SJSA1 (cell line): ENCODE measurements around the gene AHDC1. TPM values are rescaled to one million over a fixed set of nuclear protein-coding genes. Genes with fewer than 3 reads are reported as not detected.
A peak's percentile ranks its signal among the peaks of the same experiment; 100 is the strongest.
"Not testable (repeated sequence)": the region's sequence is repeated elsewhere in the genome, so short reads cannot be mapped to it uniquely, and the experiment has no call there.

Experiments used
- DNase-seq, 2 experiments: peaks; one replicate each; pipeline ENCODE4 v3.0.0-alpha.2; 2015 to 2020; ENCODE audit warnings: low spot score in 2 of 2, low read depth in 1 of 2
- H3K27ac ChIP-seq: fragments of 250-450 bp; sonication (Bioruptor Pico); 2 replicates; pipeline ENCODE4 v1.5.1; 2020; ENCODE audit warnings: mild to moderate bottlenecking, moderate library complexity
- H3K27me3 ChIP-seq: fragments of 250-450 bp; sonication (Bioruptor Pico); replicated peaks from 2 replicates; pipeline ENCODE4 v1.5.1; 2020; ENCODE audit warnings: mild to moderate bottlenecking, moderate library complexity
- H3K36me3 ChIP-seq: fragments of 250-450 bp; sonication (Bioruptor Pico); 2 replicates; pipeline ENCODE4 v1.5.1; 2020; ENCODE audit warnings: mild to moderate bottlenecking
- H3K4me1 ChIP-seq: fragments of 250-450 bp; sonication (Bioruptor Pico); replicated peaks from 2 replicates; pipeline ENCODE4 v1.6.1; 2021; ENCODE audit warnings: mild to moderate bottlenecking
- H3K4me3 ChIP-seq: fragments of 250-450 bp; sonication (Bioruptor Pico); 2 replicates; pipeline ENCODE4 v1.5.1; 2020; ENCODE audit warnings: mild to moderate bottlenecking
- H3K9me3 ChIP-seq: fragments of 250-450 bp; sonication (Bioruptor Pico); replicated peaks from 2 replicates; pipeline ENCODE4 v1.5.1; 2020; ENCODE audit warnings: mild to moderate bottlenecking
- total RNA-seq: library from RNA; depleted of rRNA; stranded (reverse); fragments of >200 nt; shearing (Covaris generic); gene quantifications from 2 replicates; pipeline ENCODE4 v1.2.3, GENCODE V29; 2014

The AHDC1 gene
- total RNA-seq, 1 experiment from 2014 or later: 2.9 TPM

GRCh38 chr1:27539901-27540861 lies 63.8 kb downstream of the AHDC1 start:
- Histone ChIP-seq H3K27me3 (no peaks in the 10 kb centered on the region), H3K4me1 (peaks cover 64% of the 10 kb centered on the region), H3K27ac (peak overlapping the region; percentile 79), H3K36me3 (peaks cover 29% of the 10 kb centered on the region), H3K9me3 (no peaks in the 10 kb centered on the region), H3K4me3 (no peak overlapping the region)
- DNase-seq: peak; percentile 95 to 96

- H3K27ac ChIP-seq: peak overlapping the region; percentile 79
- H3K4me3 ChIP-seq: no peak overlapping the region
- peak; percentile 75 to 85 for DNase-seq
- no peaks in the 10 kb centered on the region for H3K27me3 ChIP-seq
- H3K4me1 ChIP-seq: peaks cover 56% of the 10 kb centered on the region
- peaks cover 27% of the 10 kb centered on the region for H3K36me3 ChIP-seq
- no peaks in the 10 kb centered on the region for H3K9me3 ChIP-seq
Measured at GRCh38 chr1:27538793-27539192, 65.2 kb downstream of the AHDC1 start.

GRCh38 chr1:27538305-27538676 lies 65.7 kb downstream of the AHDC1 start:
- not testable (repeated sequence) for DNase-seq, H3K9me3 ChIP-seq, H3K27me3 ChIP-seq, H3K4me3 ChIP-seq
- H3K27ac ChIP-seq: peak overlapping the region; percentile 79
- peaks cover 56% of the 10 kb centered on the region for H3K4me1 ChIP-seq
- H3K36me3 ChIP-seq: peaks cover 29% of the 10 kb centered on the region

GRCh38 chr1:27536767-27537166 lies 67.2 kb downstream of the AHDC1 start:
- H3K36me3 ChIP-seq: peaks cover 14% of the 10 kb centered on the region
- no peaks in the 10 kb centered on the region for H3K27me3 ChIP-seq
- H3K4me1 ChIP-seq: peaks cover 41% of the 10 kb centered on the region
- H3K27ac ChIP-seq: 0 out of 2 replicates have a peak overlapping the region, but pooled peaks have one; percentile 11
- no peak overlapping the region for H3K4me3 ChIP-seq
- DNase-seq: no peak
- H3K9me3 ChIP-seq: no peaks in the 10 kb centered on the region

- Histone ChIP-seq H3K27me3 (no peaks in the 10 kb centered on the region), H3K9me3 (no peaks in the 10 kb centered on the region), H3K27ac (no peak overlapping the region), H3K4me3 (no peak overlapping the region), H3K4me1 (peaks cover 40% of the 10 kb centered on the region), H3K36me3 (peaks cover 14% of the 10 kb centered on the region)
- no peak for DNase-seq
Measured at GRCh38 chr1:27536010-27536757, 67.8 kb downstream of the AHDC1 start.

- H3K9me3 ChIP-seq: no peaks in the 10 kb centered on the region
- H3K36me3 ChIP-seq: peaks cover 14% of the 10 kb centered on the region
- no peak overlapping the region for H3K27ac ChIP-seq
- peaks cover 36% of the 10 kb centered on the region for H3K4me1 ChIP-seq
- no peak for DNase-seq
- no peak overlapping the region for H3K4me3 ChIP-seq
- H3K27me3 ChIP-seq: no peaks in the 10 kb centered on the region
Measured at GRCh38 chr1:27535386-27535785, 68.6 kb downstream of the AHDC1 start.

GRCh38 chr1:27531959-27532685 lies 71.8 kb downstream of the AHDC1 start:
- H3K27ac ChIP-seq: no peak overlapping the region
- H3K4me3 ChIP-seq: no peak overlapping the region
- peaks cover 10% of the 10 kb centered on the region for H3K4me1 ChIP-seq
- no peaks in the 10 kb centered on the region for H3K27me3 ChIP-seq
- no peaks in the 10 kb centered on the region for H3K9me3 ChIP-seq
- DNase-seq: no peak
- peaks cover 5% of the 10 kb centered on the region for H3K36me3 ChIP-seq

- Histone ChIP-seq H3K27me3 (no peaks in the 10 kb centered on the region), H3K36me3 (peaks cover 3% of the 10 kb centered on the region), H3K4me3 (no peak overlapping the region), H3K27ac (no peak overlapping the region), H3K4me1 (peaks cover 7% of the 10 kb centered on the region), H3K9me3 (no peaks in the 10 kb centered on the region)
- no peak for DNase-seq
Measured at GRCh38 chr1:27530192-27530591, 73.8 kb downstream of the AHDC1 start.

GRCh38 chr1:27529704-27530018 lies 74.3 kb downstream of the AHDC1 start:
- H3K27me3 ChIP-seq: no peaks in the 10 kb centered on the region

GRCh38 chr1:27528818-27529703 lies 74.9 kb downstream of the AHDC1 start:
- DNase-seq: no peak
- Histone ChIP-seq H3K4me1 (peaks cover 7% of the 10 kb centered on the region), H3K27me3 (no peaks in the 10 kb centered on the region), H3K27ac (no peak overlapping the region), H3K36me3 (peaks cover 3% of the 10 kb centered on the region; the same call in 1 of the 2 replicates), H3K9me3 (no peaks in the 10 kb centered on the region), H3K4me3 (no peak overlapping the region)

More at GRCh38 chr1:27529704-27530018, 74.3 kb downstream of the AHDC1 start:
- H3K4me1 ChIP-seq: peaks cover 7% of the 10 kb centered on the region
- H3K4me3 ChIP-seq: no peak overlapping the region
- H3K27ac ChIP-seq: no peak overlapping the region
- no peak for DNase-seq
- no peaks in the 10 kb centered on the region for H3K9me3 ChIP-seq
- H3K36me3 ChIP-seq: peaks cover 3% of the 10 kb centered on the region; the same call in 1 of the 2 replicates

GRCh38 chr1:27527890-27528817 lies 75.8 kb downstream of the AHDC1 start:
- H3K27me3 ChIP-seq: no peaks in the 10 kb centered on the region
- no peak overlapping the region for H3K27ac ChIP-seq
- DNase-seq: no peak
- no peaks in the 10 kb centered on the region; the same call in 1 of the 2 replicates for H3K36me3 ChIP-seq
- H3K9me3 ChIP-seq: no peaks in the 10 kb centered on the region
- H3K4me1 ChIP-seq: peaks cover 7% of the 10 kb centered on the region
- no peak overlapping the region for H3K4me3 ChIP-seq

GRCh38 chr1:27527223-27527889 lies 76.6 kb downstream of the AHDC1 start:
- Histone ChIP-seq H3K27ac (no peak overlapping the region), H3K4me3 (no peak overlapping the region), H3K9me3 (no peaks in the 10 kb centered on the region), H3K36me3 (no peaks in the 10 kb centered on the region), H3K4me1 (peaks cover 7% of the 10 kb centered on the region), H3K27me3 (no peaks in the 10 kb centered on the region)
- no peak for DNase-seq
